Activated CD8-positive, alpha-beta memory T cell treated with anti-CD3 and anti-CD28 coated beads, Interleukin-2, amount 50 U/mL, for 24 hours (primary cell): ENCODE results near the gene FIGLA.

ENCODE experiments used
- DNase-seq: peaks from one replicate; pipeline ENCODE4 v3.0.0-alpha.2; 2020; ENCODE audit errors: extremely low read depth

Gene FIGLA

GRCh38 chr2:70790136-70790828 is at the start of gene FIGLA:
FIGLA (minus strand) TSS chr2:70790643; CDS start chr2:70790638, 5 bp downstream.
- DNase-seq = no peak

GRCh38 chr2:70837980-70838925 is 47.8 kb upstream of the FIGLA start:
- no peak for DNase-seq

GRCh38 chr2:70835643-70836042 is 45.2 kb upstream of the FIGLA start, which contains the start of gene CD207:
CD207 (minus strand) TSS chr2:70835816; CDS start chr2:70835776, 40 bp downstream.
- DNase-seq = no peak

GRCh38 chr2:70834881-70835280 is 44.4 kb upstream of the FIGLA start:
- DNase-seq = no peak

- no peak for DNase-seq
Observed at GRCh38 chr2:70834106-70834505, 43.7 kb upstream of the FIGLA start.

GRCh38 chr2:70833246-70833645 is 42.8 kb upstream of the FIGLA start:
- no peak for DNase-seq

GRCh38 chr2:70832386-70832785 is 41.9 kb upstream of the FIGLA start:
- DNase-seq = no peak

GRCh38 chr2:70831861-70832260 is 41.4 kb upstream of the FIGLA start:
- no peak for DNase-seq

- DNase-seq = no peak
Observed at GRCh38 chr2:70830366-70830765, 39.9 kb upstream of the FIGLA start.

- DNase-seq = no peak
Observed at GRCh38 chr2:70829916-70830315, 39.5 kb upstream of the FIGLA start.

- no peak for DNase-seq
Observed at GRCh38 chr2:70828914-70829824, 38.7 kb upstream of the FIGLA start.

- DNase-seq = no peak
Observed at GRCh38 chr2:70828115-70828514, 37.7 kb upstream of the FIGLA start.

GRCh38 chr2:70827388-70827787 is 36.9 kb upstream of the FIGLA start:
- no peak for DNase-seq

GRCh38 chr2:70826696-70827350 is 36.4 kb upstream of the FIGLA start:
- DNase-seq = no peak

GRCh38 chr2:70823249-70823648 is 32.8 kb upstream of the FIGLA start:
- DNase-seq = no peak

GRCh38 chr2:70822843-70823242 is 32.4 kb upstream of the FIGLA start:
- no peak for DNase-seq

- no peak for DNase-seq
Observed at GRCh38 chr2:70820499-70820898, 30.1 kb upstream of the FIGLA start, which contains the start of gene CLEC4F. CLEC4F (minus strand) TSS chr2:70820599; CDS start chr2:70820523, 76 bp downstream.

- no peak for DNase-seq
Observed at GRCh38 chr2:70817284-70817954, 27.0 kb upstream of the FIGLA start.

- no peak for DNase-seq
Observed at GRCh38 chr2:70816726-70817125, 26.3 kb upstream of the FIGLA start.
